Nephron (organoid): ENCODE data around the gene EIF4G1.

Source experiments
- H3K27ac Mint-ChIP-seq, 3 experiments: 2 replicates each; pipeline ENCODE4 v1.8.0; 2020; ENCODE audit warnings: mixed read lengths in 3 of 3, mild to moderate bottlenecking in 2 of 3, moderate library complexity in 1 of 3
- H3K27me3 Mint-ChIP-seq: 2 replicates; pipeline ENCODE4 v1.8.0; 2021; ENCODE audit warnings: low read depth, mild to moderate bottlenecking, moderate library complexity, mixed read lengths
- H3K36me3 Mint-ChIP-seq: 2 replicates; pipeline ENCODE4 v1.8.0; 2020; ENCODE audit warnings: low read depth, mixed read lengths
- H3K4me1 Mint-ChIP-seq: 2 replicates; pipeline ENCODE4 v1.8.0; 2020; ENCODE audit warnings: mixed read lengths
- H3K4me3 Mint-ChIP-seq, 3 experiments: 2 replicates each; pipeline ENCODE4 v1.8.0; 2020; ENCODE audit warnings: mild to moderate bottlenecking in 3 of 3, mixed read lengths in 3 of 3, moderate library complexity in 2 of 3
- H3K9me3 Mint-ChIP-seq: 2 replicates; pipeline ENCODE4 v1.8.0; 2020; ENCODE audit warnings: mixed read lengths
- CTCF ChIP-seq, 3 experiments: fragments of 200-600 bp; sonication (generic); IDR thresholded peaks; one replicate each; pipeline ENCODE4 v1.5.0; 2021; ENCODE audit warnings: antibody characterized with exemption in 3 of 3; ENCODE audit not compliant: unreplicated experiment in 3 of 3

EIF4G1 gene

GRCh38 chr3:184308744-184309143 is 5.7 kb upstream of the EIF4G1 start:
- Mint-ChIP-seq H3K4me1 (no peaks in the 10 kb centered on the region), H3K27ac (no peak overlapping the region), H3K36me3 (peaks cover 57% of the 10 kb centered on the region), H3K9me3 (no peaks in the 10 kb centered on the region), H3K27me3 (no peaks in the 10 kb centered on the region), H3K4me3 (no peak overlapping the region)
- no peak for TF ChIP-seq CTCF (IDR thresholded peaks at IDR 0.05; ENCODE audit: unreplicated experiment in 3 of 3)

- Mint-ChIP-seq H3K9me3 (no peaks in the 10 kb centered on the region), H3K4me1 (peaks cover 6% of the 10 kb centered on the region), H3K27me3 (no peaks in the 10 kb centered on the region), H3K36me3 (peaks cover 33% of the 10 kb centered on the region), H3K4me3 (peak overlapping the region; percentile 61 to 67 (median 64)), H3K27ac (peak overlapping the region in 2 of 3 experiments; percentile 1 to 18)
- TF ChIP-seq CTCF (IDR thresholded peaks at IDR 0.05; ENCODE audit: unreplicated experiment in 3 of 3), result no peak
Measured at GRCh38 chr3:184311633-184312032, 2.8 kb upstream of the EIF4G1 start.

GRCh38 chr3:184314700-184315542 is 515 bp downstream of the EIF4G1 start:
- Mint-ChIP-seq H3K4me1 (peaks cover 27% of the 10 kb centered on the region), H3K36me3 (peaks cover 26% of the 10 kb centered on the region), H3K27ac (peak overlapping the region; percentile 75 to 95 (median 90)), H3K9me3 (no peaks in the 10 kb centered on the region), H3K4me3 (peak overlapping the region; percentile 89 to 93 (median 90)), H3K27me3 (no peaks in the 10 kb centered on the region)
- no peak for TF ChIP-seq CTCF (IDR thresholded peaks at IDR 0.05; ENCODE audit: unreplicated experiment in 3 of 3)

- Mint-ChIP-seq H3K4me1 (peaks cover 27% of the 10 kb centered on the region), H3K36me3 (peaks cover 26% of the 10 kb centered on the region), H3K27me3 (no peaks in the 10 kb centered on the region), H3K9me3 (no peaks in the 10 kb centered on the region), H3K27ac (peak overlapping the region; percentile 75 to 95 (median 90)), H3K4me3 (peak overlapping the region; percentile 87 to 90 (median 89))
- no peak for TF ChIP-seq CTCF (IDR thresholded peaks at IDR 0.05; ENCODE audit: unreplicated experiment in 3 of 3)
Measured at GRCh38 chr3:184315543-184315867, 1.1 kb downstream of the EIF4G1 start.

- Mint-ChIP-seq H3K27me3 (no peaks in the 10 kb centered on the region), H3K4me1 (peaks cover 27% of the 10 kb centered on the region), H3K9me3 (no peaks in the 10 kb centered on the region), H3K27ac (peak overlapping the region; percentile 75 to 95 (median 90)), H3K4me3 (peak overlapping the region; percentile 87 to 90 (median 89)), H3K36me3 (peaks cover 31% of the 10 kb centered on the region)
- TF ChIP-seq CTCF (IDR thresholded peaks at IDR 0.05; ENCODE audit: unreplicated experiment in 3 of 3), result no peak
Measured at GRCh38 chr3:184315871-184316661, 1.7 kb downstream of the EIF4G1 start.
